ENCODE results near the gene TNXB.
"Not testable (repeated sequence)": the region's sequence is repeated elsewhere in the genome, so short reads cannot be mapped to it uniquely, and the experiment has no call there.

Gene TNXB

DNA sequence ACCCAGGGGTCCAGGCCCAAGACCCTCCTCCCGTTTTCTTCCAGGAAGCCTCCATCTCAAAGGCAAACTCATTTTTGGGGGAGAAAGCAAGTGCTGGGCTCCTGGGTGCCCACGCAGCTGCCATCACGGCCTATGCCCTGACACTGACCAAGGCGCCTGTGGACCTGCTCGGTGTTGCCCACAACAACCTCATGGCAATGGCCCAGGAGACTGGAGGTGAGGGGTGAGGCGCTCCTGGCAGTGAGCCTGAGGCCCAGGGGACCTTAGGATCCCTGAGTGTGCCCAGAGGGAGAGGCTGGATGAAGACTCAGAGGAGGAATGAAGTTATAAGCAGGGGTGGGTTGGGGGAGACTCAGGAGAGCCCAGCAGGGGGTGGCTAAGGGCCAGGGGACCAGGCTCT, 112.8 kb downstream of the TNXB start:
- DNase-seq (ENCODE audit: low spot score) = not testable (repeated sequence)

DNA sequence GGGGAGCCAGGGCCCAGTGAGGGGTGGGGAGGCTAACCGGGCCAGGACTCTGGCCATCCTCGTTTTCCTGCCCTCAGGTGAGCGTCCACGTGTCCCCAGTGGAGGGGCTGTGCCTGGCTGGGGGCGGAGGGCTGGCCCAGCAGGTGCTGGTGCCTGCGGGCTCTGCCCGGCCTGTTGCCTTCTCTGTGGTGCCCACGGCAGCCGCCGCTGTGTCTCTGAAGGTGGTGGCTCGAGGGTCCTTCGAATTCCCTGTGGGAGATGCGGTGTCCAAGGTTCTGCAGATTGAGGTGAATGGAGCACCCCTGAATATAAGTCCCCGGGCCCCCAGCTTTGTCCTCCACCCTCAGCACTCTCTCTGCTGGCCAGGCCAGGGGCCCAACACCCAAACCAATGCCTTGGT, 114.7 kb downstream of the TNXB start:
- DNase-seq (ENCODE audit: low spot score) = not testable (repeated sequence)

All from activated CD4-positive, alpha-beta T cell treated with anti-CD3 and anti-CD28 coated beads, Interleukin-2, Interleukin-4, amounts not matched to agents 100 ng/mL and 50 ng/mL, durations not matched to agents 16 hours and 8 hours (primary cell).